Adrenal gland (tissue), 12 donors: ENCODE results near the gene MCM5. TPM values are rescaled to one million over a fixed set of nuclear protein-coding genes. Genes with fewer than 3 reads are reported as not detected.

Source experiments
- DNase-seq, 7 donors: peaks; one replicate each; pipeline ENCODE4 v3.0.0-alpha.2; 2019 to 2020
- H3K27ac ChIP-seq, 5 donors: fragments of 200-600 bp; sonication (generic) in 4 of 5; 1 replicate in 3 of 5; 2 replicates in 2 of 5; pipeline versions ENCODE4 v1.5.1 to v1.8.0; 2016 to 2020; ENCODE audit warnings: mild to moderate bottlenecking in 1 of 5
- H3K27me3 ChIP-seq: fragments of 200-600 bp; 2 replicates; pipeline ENCODE4 v1.8.0; 2021
- H3K36me3 ChIP-seq, 2 donors: fragments of 200-600 bp; replicated peaks in 1 of 2; 1 replicate in 1 of 2; 2 replicates in 1 of 2; pipeline versions ENCODE4 v1.5.1 to v1.8.0; 2018 to 2022
- H3K4me1 ChIP-seq, 2 donors: fragments of 200-600 bp; replicated peaks in 1 of 2; 1 replicate in 1 of 2; 2 replicates in 1 of 2; pipeline versions ENCODE4 v1.5.1 to v1.8.0; 2018 to 2021
- H3K4me3 ChIP-seq, 4 donors: fragments of 200-600 bp; sonication (generic) in 3 of 4; one replicate each; pipeline ENCODE4 v1.5.1; 2016 to 2018
- H3K9me3 ChIP-seq, 3 donors: fragments of 200-600 bp; sonication (generic) in 1 of 3; replicated peaks in 1 of 3; 1 replicate in 2 of 3; 2 replicates in 1 of 3; pipeline versions ENCODE4 v1.5.1 to v1.8.0; 2016 to 2021
- CTCF ChIP-seq, 6 experiments: fragments of 450-650 bp in 4 of 6; fragments of 200-600 bp in 2 of 6; sonication (generic) in 1 of 6; IDR thresholded peaks; 1 replicate in 5 of 6; 2 replicates in 1 of 6; pipeline versions ENCODE4 v1.5.1 to v1.8.0; 2016 to 2021; ENCODE audit warnings: antibody characterized with exemption in 6 of 6, mild to moderate bottlenecking in 2 of 6, moderate library complexity in 1 of 6
- POLR2A ChIP-seq, 2 donors: fragments of 450-650 bp; IDR thresholded peaks; one replicate each; pipeline ENCODE4 v1.6.1; 2017; ENCODE audit warnings: antibody characterized with exemption in 2 of 2, mild to moderate bottlenecking in 2 of 2, moderate library complexity in 1 of 2
- WGBS, 4 donors: extraction: QIAGEN DNeasy Blood & Tissue Kit in 2 of 4; methylation state at CpG; one replicate each; pipeline versions ENCODE4 v1.1.5 to v1.1.7; 2013 to 2017; 5-methylcytosine and 5-hydroxymethylcytosine counted together
- intact Hi-C, 2 donors: fragments of 100-400 bp; cut with DNase I; formaldehyde crosslinking; loops; one replicate each; pipeline versions ENCODE4 v1.14.1 to v1.15.0; 2022 to 2023
- polyA plus RNA-seq, 3 donors: library from polyadenylated mRNA; stranded (reverse); fragments of 200-250 nt in 2 of 3; fragments of 350-450 nt in 1 of 3; fragmentation: Illumina TruSeq in 1 of 3; extraction: RNeasy Lipid Tissue Mini Kit (QIAGEN cat#74804) in 1 of 3; gene quantifications; one replicate each; pipeline ENCODE4 v1.2.3, GENCODE V29; 2013 to 2014
- total RNA-seq, 9 donors: library from RNA; depleted of rRNA in 4 of 9; stranded (reverse); fragments of >200 nt in 4 of 9; fragments of 120-200 nt in 1 of 9; fragmentation: NEBNext Ultra II Directional in 1 of 9; extraction: Animal tissue kit (Norgen Biotek cat#: 25700) in 1 of 9; gene quantifications; one replicate each; pipeline versions ENCODE4 v1.1.0 to v1.2.4, GENCODE V29; 2013 to 2023
- donor health status: healthy with polysubstance abuse.
- donor health status: Bipolar disorder and iron deficiency.
- donor health status: DM: yes; HTN: yes; CAD: no.
- donor health status: DM: no; HTN: no; CAD: no.
- donor health status: DM: no; HTN: no; CAD: no.
- donor health status: DM: yes; HTN: yes; CAD: no.

MCM5 gene
- total and polyA plus RNA-seq, 12 donors = 3.9 to 20.7 (median 14.6) TPM

- Histone ChIP-seq H3K27me3 (no peaks in the 10 kb centered on the region), H3K4me1 (peaks cover 28 to 43% of the 10 kb centered on the region in 2 donors), H3K27ac (peak overlapping the region in 1 of 5 donors; percentile 45), H3K4me3 (no peak overlapping the region), H3K36me3 (peaks cover 0 to 11% of the 10 kb centered on the region in 2 donors), H3K9me3 (no peaks in the 10 kb centered on the region)
- no peak for TF ChIP-seq CTCF (IDR thresholded peaks at IDR 0.05)
- TF ChIP-seq POLR2A (IDR thresholded peaks at IDR 0.05) = no peak
- intact Hi-C loops = no loop called here
- DNase-seq = no peak
- 69 to 98% (median 77%) methylated on average over 3 of the region's 3 CpGs for WGBS, 4 donors
These were observed 21.3 kb upstream of the MCM5 start for GRCh38 chr22:35378621-35379020.

GRCh38 chr22:35379146-35379993 is 20.6 kb upstream of the MCM5 start:
- Histone ChIP-seq H3K9me3 (no peaks in the 10 kb centered on the region), H3K4me3 (no peak overlapping the region), H3K4me1 (peaks cover 28 to 43% of the 10 kb centered on the region in 2 donors), H3K36me3 (peaks cover 0 to 18% of the 10 kb centered on the region in 2 donors), H3K27ac (peak overlapping the region in 2 of 5 donors; percentile 45 to 49), H3K27me3 (no peaks in the 10 kb centered on the region)
- WGBS, 4 donors = 82 to 92% (median 86%) methylated on average over 10 of the region's 10 CpGs
- intact Hi-C loops = no loop called here
- no peak for TF ChIP-seq CTCF (IDR thresholded peaks at IDR 0.05)
- no peak for TF ChIP-seq POLR2A (IDR thresholded peaks at IDR 0.05)
- DNase-seq = no peak

- no peaks in the 10 kb centered on the region for H3K27me3 ChIP-seq
- no peaks in the 10 kb centered on the region for H3K9me3 ChIP-seq
- H3K27ac ChIP-seq = peak overlapping the region in 4 of 5 donors; percentile 6 to 83 (median 58)
- H3K36me3 ChIP-seq = peaks cover 0 to 20% of the 10 kb centered on the region in 2 donors
- intact Hi-C loops = no loop called here
- no peak for TF ChIP-seq CTCF (IDR thresholded peaks at IDR 0.05)
- no peak for TF ChIP-seq POLR2A (IDR thresholded peaks at IDR 0.05)
- H3K4me1 ChIP-seq = peaks cover 31 to 43% of the 10 kb centered on the region in 2 donors
- no peak overlapping the region for H3K4me3 ChIP-seq
- peak in 5 of 7 donors; percentile 35 to 69 (median 50) for DNase-seq
- WGBS, 4 donors = 69 to 81% (median 77%) methylated on average over 5 to 6 of the region's 6 CpGs
These were observed 19.9 kb upstream of the MCM5 start for GRCh38 chr22:35380013-35380412.

GRCh38 chr22:35380537-35381423 is 19.2 kb upstream of the MCM5 start, which contains the start of gene HMOX1:
Gene HMOX1, plus strand, starts transcription at chr22:35381096. Its CDS starts 78 bp downstream, at chr22:35381174.
- Histone ChIP-seq H3K36me3 (peaks cover 0 to 20% of the 10 kb centered on the region in 2 donors), H3K27me3 (no peaks in the 10 kb centered on the region), H3K4me1 (peaks cover 32 to 40% of the 10 kb centered on the region in 2 donors), H3K4me3 (peak within 1 kb of the TSS in 3 of 4 donors; percentile 58 to 68 (median 60)), H3K9me3 (no peaks in the 10 kb centered on the region), H3K27ac (peak within 1 kb of the TSS in 4 of 5 donors; percentile 6 to 85 (median 66))
- TF ChIP-seq CTCF (IDR thresholded peaks at IDR 0.05) (no peak), POLR2A (IDR thresholded peaks at IDR 0.05) (peak; percentile 87 to 89)
- DNase-seq = peak; percentile 89 to 97 (median 95)
- 3 to 8% (median 5%) methylated on average over 4 to 47 of the region's 47 CpGs for WGBS, 4 donors
- intact Hi-C loops = no loop called here
